ENCODE data around the gene ZFP42. TPM values are rescaled to one million over a fixed set of nuclear protein-coding genes. Genes with fewer than 3 reads are reported as not detected.
A peak's percentile ranks its signal among the peaks of the same experiment; 100 is the strongest.

The ZFP42 gene
- 0.72 and 0.77 TPM in 2 replicates for total RNA-seq
- long read RNA-seq, partial matches to known transcripts, result 0 of 1 reads
- long read RNA-seq, other reads (novel, unspliced or antisense), result 0 of 1 reads

DNA sequence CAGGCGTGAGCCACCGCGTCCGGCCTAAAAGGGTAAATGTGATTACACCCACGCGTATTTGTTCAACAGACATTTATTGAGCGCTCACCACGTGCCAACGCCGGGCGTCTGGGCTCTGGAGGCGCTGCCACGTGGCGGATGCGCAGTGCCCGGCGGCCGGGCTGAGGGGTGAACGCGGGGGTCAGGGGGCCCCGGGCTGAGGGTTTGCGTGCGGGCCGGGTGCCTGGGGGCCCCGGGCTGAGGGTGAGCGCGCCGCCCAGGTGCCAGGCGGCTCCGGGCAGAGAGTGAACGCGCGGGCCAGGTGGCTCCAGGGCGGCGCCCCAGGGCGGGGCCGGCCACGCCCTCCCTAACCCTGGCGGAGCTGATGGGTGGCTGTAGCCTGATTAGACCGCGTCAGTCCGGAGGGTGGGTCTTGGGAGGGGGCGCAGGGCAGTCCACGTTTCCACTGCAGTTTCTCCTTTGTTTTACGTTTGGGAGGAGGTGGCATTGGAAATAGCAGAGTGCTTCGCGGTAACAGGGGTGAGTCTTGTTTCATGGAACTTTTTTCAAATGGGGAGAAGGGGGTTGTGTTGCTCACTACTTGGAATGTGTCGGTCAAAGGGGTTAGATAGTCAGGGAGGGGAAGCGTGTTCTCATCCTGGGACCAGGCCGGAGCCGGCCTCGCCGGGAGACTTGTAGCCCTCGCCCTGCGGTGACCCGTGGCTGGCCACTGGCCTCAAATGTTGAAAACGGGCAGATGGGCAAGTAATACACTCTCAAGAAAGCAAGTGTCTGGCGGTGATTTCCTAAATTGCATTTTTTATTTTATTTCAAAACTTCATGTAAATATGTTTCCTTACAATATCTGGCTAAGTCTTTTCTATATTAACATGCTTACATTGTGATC lies at the start of gene ZFP42:
Gene ZFP42 (plus strand): TSS at position 450 of the 886 bp plus-strand sequence. CDS start 7,037 bp downstream, outside the sequence.
- H3K27ac Mint-ChIP-seq (ENCODE audit: unreplicated experiment), result peak within 1 kb of the TSS; percentile 19
- H3K36me3 Mint-ChIP-seq (ENCODE audit: low read depth), result peaks cover 14% of the 10 kb centered on the region
- peaks cover 17% of the 10 kb centered on the region for H3K4me1 Mint-ChIP-seq
- H3K4me3 Mint-ChIP-seq, result peak within 1 kb of the TSS; percentile 73
- peaks cover 10% of the 10 kb centered on the region for H3K9me3 Mint-ChIP-seq
- H3K27me3 Mint-ChIP-seq (ENCODE audit: low read depth), result peaks cover 44% of the 10 kb centered on the region
- TF ChIP-seq, protein P1, sequence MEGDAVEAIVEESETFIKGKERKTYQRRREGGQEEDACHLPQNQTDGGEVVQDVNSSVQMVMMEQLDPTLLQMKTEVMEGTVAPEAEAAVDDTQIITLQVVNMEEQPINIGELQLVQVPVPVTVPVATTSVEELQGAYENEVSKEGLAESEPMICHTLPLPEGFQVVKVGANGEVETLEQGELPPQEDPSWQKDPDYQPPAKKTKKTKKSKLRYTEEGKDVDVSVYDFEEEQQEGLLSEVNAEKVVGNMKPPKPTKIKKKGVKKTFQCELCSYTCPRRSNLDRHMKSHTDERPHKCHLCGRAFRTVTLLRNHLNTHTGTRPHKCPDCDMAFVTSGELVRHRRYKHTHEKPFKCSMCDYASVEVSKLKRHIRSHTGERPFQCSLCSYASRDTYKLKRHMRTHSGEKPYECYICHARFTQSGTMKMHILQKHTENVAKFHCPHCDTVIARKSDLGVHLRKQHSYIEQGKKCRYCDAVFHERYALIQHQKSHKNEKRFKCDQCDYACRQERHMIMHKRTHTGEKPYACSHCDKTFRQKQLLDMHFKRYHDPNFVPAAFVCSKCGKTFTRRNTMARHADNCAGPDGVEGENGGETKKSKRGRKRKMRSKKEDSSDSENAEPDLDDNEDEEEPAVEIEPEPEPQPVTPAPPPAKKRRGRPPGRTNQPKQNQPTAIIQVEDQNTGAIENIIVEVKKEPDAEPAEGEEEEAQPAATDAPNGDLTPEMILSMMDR (conservative IDR thresholded peaks at IDR 0.05), result no peak
- DNase-seq (ENCODE audit: low read depth, low spot score), result no peak

DNA sequence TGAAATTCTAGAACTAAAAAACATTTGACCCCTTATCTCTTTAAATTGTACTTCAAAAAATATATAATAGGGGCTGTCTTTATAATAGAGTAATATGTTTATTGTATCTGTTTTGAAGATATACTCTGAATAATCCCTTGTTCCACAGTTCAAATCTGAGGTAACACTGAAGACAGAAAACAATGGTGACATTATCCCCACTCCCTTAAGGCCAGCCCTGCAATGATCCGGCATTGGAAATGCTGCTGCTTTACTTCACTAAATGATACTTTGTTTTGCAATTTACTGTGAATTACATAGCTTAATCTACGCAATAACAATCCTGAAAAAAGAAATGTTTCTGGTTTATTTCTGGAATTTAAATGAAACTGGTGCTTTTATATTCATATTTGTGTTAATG lies 34.4 kb upstream of the ZFP42 start:
- Mint-ChIP-seq H3K36me3 (ENCODE audit: low read depth) (no peaks in the 10 kb centered on the region), H3K9me3 (no peaks in the 10 kb centered on the region), H3K4me1 (peaks cover 20% of the 10 kb centered on the region), H3K4me3 (no peak overlapping the region), H3K27ac (ENCODE audit: unreplicated experiment) (no peak overlapping the region), H3K27me3 (ENCODE audit: low read depth) (no peaks in the 10 kb centered on the region)
- TF ChIP-seq, protein P1 (conservative IDR thresholded peaks at IDR 0.05), result no peak
- DNase-seq (ENCODE audit: low read depth, low spot score), result no peak

- DNase-seq (ENCODE audit: low read depth, low spot score), result no peak
- TF ChIP-seq, protein P1 (conservative IDR thresholded peaks at IDR 0.05), result no peak
- no peaks in the 10 kb centered on the region for H3K36me3 Mint-ChIP-seq (ENCODE audit: low read depth)
- H3K4me3 Mint-ChIP-seq, result no peak overlapping the region
- peaks cover 20% of the 10 kb centered on the region for H3K4me1 Mint-ChIP-seq
- H3K27ac Mint-ChIP-seq (ENCODE audit: unreplicated experiment), result no peak overlapping the region
- H3K9me3 Mint-ChIP-seq, result no peaks in the 10 kb centered on the region
- H3K27me3 Mint-ChIP-seq (ENCODE audit: low read depth), result no peaks in the 10 kb centered on the region
These were observed 33.6 kb upstream of the ZFP42 start for GRCh38 chr4:187961961-187962360.

GRCh38 chr4:187962926-187963325 lies 32.6 kb upstream of the ZFP42 start:
- H3K36me3 Mint-ChIP-seq (ENCODE audit: low read depth), result no peaks in the 10 kb centered on the region
- H3K4me3 Mint-ChIP-seq, result no peak overlapping the region
- DNase-seq (ENCODE audit: low read depth, low spot score), result no peak
- no peaks in the 10 kb centered on the region for H3K27me3 Mint-ChIP-seq (ENCODE audit: low read depth)
- TF ChIP-seq, protein P1 (conservative IDR thresholded peaks at IDR 0.05), result no peak
- H3K27ac Mint-ChIP-seq (ENCODE audit: unreplicated experiment), result no peak overlapping the region
- peaks cover 20% of the 10 kb centered on the region for H3K4me1 Mint-ChIP-seq
- H3K9me3 Mint-ChIP-seq, result peaks cover 2% of the 10 kb centered on the region

GRCh38 chr4:187965726-187966125 lies 29.8 kb upstream of the ZFP42 start:
- Mint-ChIP-seq H3K4me3 (no peak overlapping the region), H3K27me3 (ENCODE audit: low read depth) (no peaks in the 10 kb centered on the region), H3K4me1 (peaks cover 20% of the 10 kb centered on the region), H3K36me3 (ENCODE audit: low read depth) (no peaks in the 10 kb centered on the region), H3K9me3 (peaks cover 4% of the 10 kb centered on the region), H3K27ac (ENCODE audit: unreplicated experiment) (no peak overlapping the region)
- DNase-seq (ENCODE audit: low read depth, low spot score), result no peak
- TF ChIP-seq, protein P1 (conservative IDR thresholded peaks at IDR 0.05), result no peak
